HG03520 (cell line): ENCODE data around the gene MNAT1.

Source experiments
- ATAC-seq: cut with Tn5 transposase; IDR thresholded peaks from one replicate; pipeline ENCODE4 v1.9.1; 2021; ENCODE audit warnings: mild to moderate bottlenecking, moderate library complexity; ENCODE audit not compliant: unreplicated experiment

Gene MNAT1

DNA sequence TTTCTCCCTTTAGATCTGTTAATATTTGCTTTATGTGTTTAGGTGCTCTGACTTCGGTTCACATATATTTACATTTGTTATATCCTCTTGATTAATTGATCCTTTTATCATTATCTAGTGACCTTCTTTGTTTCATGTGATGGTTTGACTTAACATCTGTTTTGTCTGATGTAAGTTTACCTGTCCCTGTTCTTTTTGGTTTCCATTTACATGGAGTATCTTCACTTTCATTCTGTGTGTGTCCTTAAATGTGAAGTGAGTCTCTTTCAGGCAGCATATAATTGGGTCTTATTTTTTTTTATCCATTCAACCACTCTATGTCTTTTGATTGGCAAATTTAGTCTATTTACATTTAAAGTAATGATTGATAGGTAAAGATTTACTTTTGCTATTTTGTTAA, 222.1 kb downstream of the MNAT1 start:
- no peak for ATAC-seq

- ATAC-seq: no peak
These were observed 223.6 kb downstream of the MNAT1 start for GRCh38 chr14:60958146-60958545.

DNA sequence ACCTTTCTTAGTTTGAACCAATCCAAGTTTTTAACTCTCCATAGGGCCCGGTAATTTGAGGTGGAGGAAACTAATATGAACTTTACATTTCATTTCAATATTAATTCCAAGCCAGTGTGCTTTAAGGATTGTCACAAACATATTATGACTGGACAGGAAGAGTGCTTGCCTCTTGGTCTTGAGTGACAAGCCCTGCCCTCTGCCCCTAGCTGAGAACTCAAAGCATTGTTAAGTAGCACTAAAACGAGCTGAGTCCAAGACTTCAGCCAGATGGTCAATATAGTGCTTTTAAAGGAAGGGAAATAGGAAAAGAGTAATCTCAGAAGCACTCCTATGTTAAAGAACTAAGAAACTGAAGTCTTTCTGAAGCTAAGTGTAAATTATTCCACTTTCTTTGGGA, 229.2 kb downstream of the MNAT1 start:
- no peak for ATAC-seq

GRCh38 chr14:60964904-60965303, 230.3 kb downstream of the MNAT1 start:
- no peak for ATAC-seq

GRCh38 chr14:60965402-60965801, 230.8 kb downstream of the MNAT1 start:
- no peak for ATAC-seq

GRCh38 chr14:60968099-60968498, 233.5 kb downstream of the MNAT1 start:
- no peak for ATAC-seq

DNA sequence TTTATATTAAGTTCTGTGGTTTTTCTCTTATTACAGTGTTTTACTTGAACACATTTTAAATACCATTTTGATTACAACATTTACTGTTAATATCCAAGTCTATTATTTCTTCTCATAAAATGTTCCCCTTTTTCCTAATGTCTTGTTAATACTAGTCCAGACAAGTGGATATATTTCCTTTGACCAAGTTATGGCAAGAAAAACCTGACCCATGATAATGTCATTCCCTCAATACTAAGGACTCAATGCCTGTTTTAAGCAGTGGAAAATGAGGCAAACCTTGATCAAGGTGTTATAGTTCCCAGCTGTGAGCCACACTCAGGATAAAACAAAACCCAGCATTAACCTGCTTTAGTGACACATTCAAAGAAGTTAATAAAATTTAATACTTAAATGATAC, 234.1 kb downstream of the MNAT1 start:
- no peak for ATAC-seq

- no peak for ATAC-seq
These were observed 235.6 kb downstream of the MNAT1 start for GRCh38 chr14:60970146-60970545.

- no peak for ATAC-seq
These were observed 236.7 kb downstream of the MNAT1 start for GRCh38 chr14:60971271-60971670.

GRCh38 chr14:60972295-60972694, 237.7 kb downstream of the MNAT1 start:
- ATAC-seq: no peak

DNA sequence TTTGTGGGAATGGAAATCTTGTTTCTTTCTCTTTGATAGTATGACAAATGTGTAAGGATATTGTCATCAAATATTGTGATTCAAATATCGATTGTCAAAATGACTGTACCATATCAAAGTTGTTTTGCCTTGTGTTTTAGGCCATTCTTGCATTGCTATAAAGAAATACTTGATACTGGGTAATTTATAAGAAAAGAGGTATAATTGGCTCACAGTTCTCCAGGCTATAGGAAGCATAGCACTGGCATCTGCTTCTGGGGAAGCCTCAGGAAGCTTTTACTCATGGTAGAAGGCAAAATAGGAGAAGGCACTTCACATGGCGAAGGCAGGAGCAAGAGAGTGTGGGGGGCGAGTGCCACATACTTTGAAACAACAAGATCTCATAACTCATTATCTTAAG, 238.5 kb downstream of the MNAT1 start:
- ATAC-seq: no peak

DNA sequence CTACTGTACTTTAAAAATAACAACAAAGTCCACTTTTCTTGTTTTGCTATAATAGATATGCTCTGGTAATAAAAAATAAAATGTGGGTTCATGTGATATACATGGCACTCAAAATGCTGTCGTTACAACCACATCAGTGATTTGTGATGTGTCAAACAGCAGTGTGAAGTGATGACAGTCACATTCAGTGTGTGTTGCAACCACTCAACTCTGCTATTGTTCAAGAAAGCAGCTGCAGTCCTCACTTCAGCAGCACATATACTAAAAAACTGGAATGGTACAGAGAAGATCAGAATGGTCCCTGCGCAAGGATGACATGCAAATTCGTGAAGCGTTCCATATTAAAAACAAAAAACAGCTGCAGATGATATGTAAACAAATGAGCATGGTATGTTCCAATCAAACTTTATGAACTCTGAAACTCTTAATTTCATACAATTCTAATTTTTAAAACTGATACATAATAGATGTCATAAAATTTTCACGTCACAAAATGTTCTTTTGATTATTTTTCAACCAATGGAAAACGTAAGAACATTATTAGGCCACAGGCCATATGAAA, 239.6 kb downstream of the MNAT1 start:
- no peak for ATAC-seq

DNA sequence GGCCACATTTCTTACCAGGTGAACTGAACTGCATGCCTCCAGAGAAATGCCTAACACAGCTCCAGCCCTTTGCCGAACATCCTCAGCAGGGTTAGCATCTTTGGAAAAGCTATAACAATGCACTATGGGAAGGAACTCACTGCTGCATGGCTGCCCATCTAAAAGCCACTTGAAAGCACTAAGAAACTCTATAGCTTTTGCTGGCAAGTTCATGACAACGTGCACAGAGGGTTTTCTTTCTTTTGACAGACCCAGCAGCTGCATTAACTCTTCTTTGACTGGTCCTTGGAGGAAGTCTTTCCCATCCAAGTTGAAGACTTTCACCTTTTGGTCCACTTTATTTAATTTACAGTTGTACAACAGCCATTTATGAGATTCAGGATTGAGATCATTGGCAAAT, 241.0 kb downstream of the MNAT1 start:
- no peak for ATAC-seq

GRCh38 chr14:60977847-60978246, 243.3 kb downstream of the MNAT1 start:
- ATAC-seq: no peak

DNA sequence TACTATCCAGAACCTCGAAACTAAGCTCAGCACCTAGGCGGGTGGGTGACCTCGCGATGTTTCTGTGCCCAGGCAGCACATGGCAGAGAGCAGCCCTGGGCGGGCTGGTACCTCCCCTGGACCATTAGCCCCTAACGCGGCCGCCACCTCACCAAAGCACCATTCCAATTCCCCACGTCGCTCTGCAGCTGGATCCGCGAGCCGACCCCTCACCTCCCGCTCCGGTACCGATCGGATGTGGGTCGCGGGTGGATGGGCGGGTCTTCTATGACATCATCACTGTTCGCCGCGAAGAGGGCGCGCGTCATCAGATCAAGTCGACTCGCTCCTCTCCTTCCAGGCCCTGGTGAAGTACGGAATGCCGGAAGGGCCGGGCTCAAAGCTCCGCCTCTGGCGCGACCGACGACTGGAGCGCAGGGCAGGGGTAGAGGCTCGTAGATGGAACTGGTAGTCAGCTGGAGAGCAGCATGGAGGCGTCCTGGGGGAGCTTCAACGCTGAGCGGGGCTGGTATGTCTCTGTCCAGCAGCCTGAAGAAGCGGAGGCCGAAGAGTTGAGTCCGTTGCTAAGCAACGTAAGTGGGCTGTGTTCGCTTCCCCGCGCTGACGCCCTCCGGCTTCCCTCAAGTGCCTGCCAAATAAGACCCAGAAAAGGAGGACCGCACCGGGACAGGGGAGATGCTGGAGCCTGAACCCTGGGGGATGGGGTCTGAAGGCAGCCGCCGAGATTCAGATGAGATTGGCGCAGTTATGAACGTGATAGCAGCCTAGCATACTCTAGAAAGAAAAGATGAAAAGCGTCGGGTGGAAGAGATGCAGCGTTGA, 246.5 kb downstream of the MNAT1 start, which contains the start of the genes SLC38A6 and TRMT5:
Gene SLC38A6 (plus strand): TSS at position 435 of the 822 bp plus-strand sequence. CDS start 33 bp downstream, at position 468.
Gene TRMT5 (minus strand): TSS at position 269 of the 822 bp plus-strand sequence. CDS start 106 bp downstream, at position 163.
- ATAC-seq: peak; percentile 83

DNA sequence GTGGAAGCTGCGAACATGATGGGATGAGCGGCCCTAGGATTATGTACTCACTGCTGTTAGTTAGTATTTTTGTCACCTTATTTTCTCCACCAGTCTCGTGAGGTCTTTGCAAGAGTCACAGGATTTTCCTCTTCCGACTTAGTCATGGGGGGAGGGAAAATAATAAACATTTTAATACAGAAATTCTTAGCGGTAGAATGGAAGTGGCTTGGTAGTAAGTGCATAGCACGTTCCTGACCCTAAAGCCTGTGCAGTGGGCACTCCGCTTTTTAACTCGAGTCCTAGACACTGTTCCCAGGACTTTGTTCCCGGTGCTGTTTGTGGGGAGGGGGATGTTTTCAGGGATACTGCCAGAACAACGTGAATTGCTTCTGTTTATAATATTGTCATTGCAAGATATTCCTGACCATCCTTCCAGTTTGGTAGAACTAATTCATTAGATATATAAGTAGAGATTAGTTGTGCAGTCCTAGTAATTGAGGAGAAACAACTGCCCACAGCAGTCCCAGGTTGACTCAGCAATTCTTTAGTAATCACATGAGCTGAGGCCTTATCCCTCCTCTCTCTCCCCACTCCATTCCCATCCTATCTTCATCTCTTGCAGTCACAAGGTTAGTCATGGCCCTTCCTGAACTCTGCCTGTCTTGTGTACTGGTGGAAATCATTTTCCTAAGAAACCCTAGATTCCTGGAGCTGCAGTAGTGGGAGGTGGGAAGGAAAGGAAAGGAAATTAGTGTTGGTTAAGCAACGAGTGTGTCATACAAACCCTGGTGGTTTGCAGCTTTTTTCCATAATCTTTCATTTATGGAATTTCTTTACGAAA, 247.3 kb downstream of the MNAT1 start:
- ATAC-seq: no peak

DNA sequence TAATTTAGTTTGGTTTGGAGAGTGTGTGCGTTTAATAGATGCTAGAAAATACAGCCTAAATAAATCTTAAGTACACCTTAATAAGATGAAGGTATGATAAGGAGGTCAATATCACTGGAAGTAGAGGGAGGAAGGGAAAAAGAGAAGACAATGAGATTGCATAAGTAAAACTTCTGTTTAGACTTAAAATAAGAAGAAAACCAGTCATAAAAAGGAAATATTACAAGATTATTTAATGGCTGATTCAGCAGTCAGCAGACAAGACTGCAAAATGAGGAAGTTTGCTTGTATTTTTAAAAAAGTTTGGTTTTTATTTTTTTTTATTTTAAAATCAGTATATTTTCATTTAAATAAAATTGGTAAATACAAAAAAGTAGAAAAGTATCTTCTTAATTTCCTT, 249.6 kb downstream of the MNAT1 start:
- no peak for ATAC-seq

DNA sequence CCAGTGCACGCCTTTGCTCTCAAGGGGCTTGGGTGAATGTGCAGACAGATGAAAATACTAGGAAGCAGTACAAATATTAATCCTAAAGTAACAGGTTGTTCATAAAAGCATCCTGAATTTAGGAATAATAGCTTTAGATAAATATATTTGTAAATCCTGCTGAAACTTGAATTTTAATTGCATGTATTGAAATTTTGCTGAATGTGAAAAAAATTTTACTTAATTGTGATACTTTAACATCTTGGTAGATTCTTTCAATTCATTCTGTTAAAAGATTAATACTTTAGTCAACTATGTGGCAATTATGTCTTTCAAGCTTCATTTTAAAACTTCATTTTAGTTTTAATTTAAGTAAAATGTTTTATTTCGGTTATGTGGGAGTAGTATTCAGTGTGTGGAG, 251.9 kb downstream of the MNAT1 start:
- no peak for ATAC-seq

DNA sequence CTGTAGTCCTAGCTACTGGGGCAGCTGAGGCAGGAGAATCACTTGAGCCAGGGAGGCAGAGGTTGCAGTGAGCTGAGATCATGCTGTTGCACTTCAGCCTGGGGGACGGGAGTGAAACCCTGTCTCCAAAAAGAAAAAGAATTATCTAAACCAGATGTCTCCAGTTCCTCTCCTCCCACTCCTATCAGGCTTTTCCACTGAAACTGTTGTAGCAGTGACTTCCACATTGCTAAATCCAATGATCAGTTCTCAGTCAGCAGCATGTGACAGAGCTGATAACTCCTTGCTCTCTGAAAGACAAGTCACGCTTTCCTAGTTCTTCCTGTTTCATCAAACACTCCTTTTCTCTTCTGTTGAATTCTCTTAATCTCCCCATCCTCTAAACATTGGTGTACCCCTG, 255.0 kb downstream of the MNAT1 start:
- ATAC-seq: no peak

DNA sequence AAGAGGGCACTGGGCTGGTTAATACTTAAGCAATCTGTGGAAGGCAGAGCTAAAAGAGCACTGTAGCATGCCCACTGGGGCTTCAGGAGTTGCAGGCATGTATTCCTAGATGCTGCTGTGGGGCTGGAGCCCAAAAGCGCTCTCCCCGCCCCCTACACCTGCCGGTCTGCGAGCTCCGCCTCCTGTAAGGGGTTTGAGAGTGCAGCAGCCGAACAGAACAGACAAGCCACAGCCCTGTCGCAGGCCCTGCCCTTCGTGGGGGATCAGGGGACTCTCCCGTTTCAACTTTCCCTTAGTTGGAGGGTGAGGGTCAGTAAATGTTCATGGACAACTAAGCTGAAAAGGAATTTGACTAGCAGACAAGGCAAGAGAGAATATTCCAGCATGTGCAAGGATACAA, 264.1 kb downstream of the MNAT1 start:
- ATAC-seq: no peak

GRCh38 chr14:60999536-60999935, 265.0 kb downstream of the MNAT1 start:
- no peak for ATAC-seq

DNA sequence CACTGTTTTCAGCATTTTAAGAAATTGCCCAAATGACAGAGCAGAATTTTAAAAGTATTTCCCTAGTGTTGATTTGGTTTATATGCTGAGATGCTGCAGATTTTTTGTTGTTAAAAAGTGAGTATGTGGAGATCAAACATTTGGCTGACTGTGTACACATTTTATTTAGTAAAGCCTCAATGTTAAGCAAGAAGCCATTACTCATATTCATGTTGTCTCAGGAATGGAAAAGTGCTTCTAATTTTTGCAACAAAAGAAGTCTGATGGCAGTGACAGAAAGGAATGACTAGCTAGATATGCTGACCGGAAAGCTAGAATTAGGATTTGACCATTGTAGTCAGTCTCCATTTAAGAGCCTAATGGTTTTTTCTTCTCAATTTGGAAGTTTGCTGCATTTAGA, 269.0 kb downstream of the MNAT1 start:
- ATAC-seq: no peak
